Measurements from ENCODE around the gene CCL23.

DNA sequence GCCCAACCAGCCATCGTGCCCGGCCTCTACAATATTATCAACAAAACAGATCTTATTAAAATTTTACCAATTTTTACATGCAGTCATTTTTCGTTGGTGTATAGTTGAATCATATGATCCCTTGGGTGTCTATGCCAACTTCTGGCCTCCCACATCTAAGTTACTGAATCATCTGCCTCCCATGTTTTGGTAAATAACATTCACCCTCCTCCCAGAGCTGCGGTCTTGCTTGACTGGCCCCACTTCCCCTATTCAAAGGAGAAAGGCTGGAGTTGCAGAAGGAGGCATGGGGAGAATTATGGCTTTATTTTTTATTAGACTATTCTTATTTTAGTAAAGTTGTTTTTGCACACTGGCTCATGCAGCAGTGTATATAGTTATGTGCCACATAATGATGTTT, 18.5 kb upstream of the CCL23 start:
- TF ChIP-seq, protein P1, sequence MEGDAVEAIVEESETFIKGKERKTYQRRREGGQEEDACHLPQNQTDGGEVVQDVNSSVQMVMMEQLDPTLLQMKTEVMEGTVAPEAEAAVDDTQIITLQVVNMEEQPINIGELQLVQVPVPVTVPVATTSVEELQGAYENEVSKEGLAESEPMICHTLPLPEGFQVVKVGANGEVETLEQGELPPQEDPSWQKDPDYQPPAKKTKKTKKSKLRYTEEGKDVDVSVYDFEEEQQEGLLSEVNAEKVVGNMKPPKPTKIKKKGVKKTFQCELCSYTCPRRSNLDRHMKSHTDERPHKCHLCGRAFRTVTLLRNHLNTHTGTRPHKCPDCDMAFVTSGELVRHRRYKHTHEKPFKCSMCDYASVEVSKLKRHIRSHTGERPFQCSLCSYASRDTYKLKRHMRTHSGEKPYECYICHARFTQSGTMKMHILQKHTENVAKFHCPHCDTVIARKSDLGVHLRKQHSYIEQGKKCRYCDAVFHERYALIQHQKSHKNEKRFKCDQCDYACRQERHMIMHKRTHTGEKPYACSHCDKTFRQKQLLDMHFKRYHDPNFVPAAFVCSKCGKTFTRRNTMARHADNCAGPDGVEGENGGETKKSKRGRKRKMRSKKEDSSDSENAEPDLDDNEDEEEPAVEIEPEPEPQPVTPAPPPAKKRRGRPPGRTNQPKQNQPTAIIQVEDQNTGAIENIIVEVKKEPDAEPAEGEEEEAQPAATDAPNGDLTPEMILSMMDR (conservative IDR thresholded peaks at IDR 0.05 in 1 of 2, IDR thresholded peaks at IDR 0.05 in 1 of 2; ENCODE audit: low read depth in 1 of 2, low read length in 2 of 2) = no peak
- TF ChIP-seq EZH2 (IDR thresholded peaks at IDR 0.05; ENCODE audit: low read length, missing control alignments) = no peak

Data from fibroblast of lung (primary cell).